ENCODE data around the gene LCE3E. TPM values are rescaled to one million over a fixed set of nuclear protein-coding genes. Genes with fewer than 3 reads are reported as not detected.

Gene LCE3E
- total and polyA plus RNA-seq, 2 of the 4 experiments (the other 2 are of a cell fraction), result not detected

DNA sequence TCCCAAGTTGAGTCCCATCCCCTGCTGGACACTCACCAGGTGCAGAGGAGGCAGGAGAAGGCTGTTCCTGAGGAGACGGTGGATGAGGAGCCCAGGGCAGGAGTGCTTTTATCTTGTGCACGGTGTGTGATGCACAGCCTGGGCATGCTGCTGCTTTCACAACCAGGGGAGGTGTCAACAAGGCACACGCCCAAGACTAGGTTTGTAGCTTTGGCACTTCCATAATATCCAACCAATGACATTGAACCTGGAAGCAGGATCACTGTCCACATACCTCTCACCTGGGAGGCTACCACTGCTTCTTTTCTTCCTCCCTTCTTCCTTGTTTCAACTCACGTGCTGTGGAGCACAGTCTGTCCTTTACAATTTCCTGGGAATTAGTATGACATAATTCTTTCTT, 13.9 kb upstream of the LCE3E start, which contains the start of gene LCE3D:
Gene LCE3D, minus strand, starts transcription at position 84 of the 400 bp plus-strand sequence. CDS start 580 bp downstream, outside the sequence.
- Histone ChIP-seq H3K56ac (ENCODE audit: extremely low read depth, insufficient read depth, low read length) (no peak within 1 kb of the TSS), H2AK5ac (ENCODE audit: low read depth, low read length) (no peak within 1 kb of the TSS), H3K4ac (ENCODE audit: low read depth, low read length) (no peak within 1 kb of the TSS), H3K18ac (ENCODE audit: low read depth, low read length) (no peak within 1 kb of the TSS), H3K9ac (ENCODE audit: low read depth, low read length) (no peak within 1 kb of the TSS), H3K79me1 (ENCODE audit: low read depth in 1 of 2, low read length in 2 of 2) (no peaks in the 10 kb centered on the region), H3K4me1 (ENCODE audit: control insufficient read depth, insufficient read depth, low read length) (no peaks in the 10 kb centered on the region), H2AK9ac (replicated peaks; ENCODE audit: low read depth, low read length, poor library complexity) (no peak within 1 kb of the TSS), H3K27ac (ENCODE audit: insufficient read depth, low read length) (no peak within 1 kb of the TSS), H3K27me3 (ENCODE audit: control insufficient read depth, insufficient read depth, low read length) (no peaks in the 10 kb centered on the region), H2AFZ (replicated peaks; ENCODE audit: low read length, poor library complexity) (no peak within 1 kb of the TSS), H4K5ac (ENCODE audit: low read depth, low read length) (no peak within 1 kb of the TSS), H3K14ac (replicated peaks; ENCODE audit: low read depth, low read length) (no peak within 1 kb of the TSS), H3K9me3 (ENCODE audit: control insufficient read depth, insufficient read depth, low read length) (no peaks in the 10 kb centered on the region), H3K36me3 (ENCODE audit: control insufficient read depth, insufficient read depth, low read length) (no peaks in the 10 kb centered on the region), H2BK20ac (ENCODE audit: low read depth, low read length) (no peak within 1 kb of the TSS), H4K8ac (ENCODE audit: low read depth in 2 of 2, low read length in 2 of 2) (no peak within 1 kb of the TSS), H2BK5ac (ENCODE audit: low read depth, low read length, poor library complexity, severe bottlenecking) (no peak within 1 kb of the TSS), H3K4me2 (ENCODE audit: low read depth, low read length) (no peak within 1 kb of the TSS), H2BK120ac (ENCODE audit: low read depth, low read length) (no peak within 1 kb of the TSS), H2BK15ac (ENCODE audit: low read depth, low read length) (no peak within 1 kb of the TSS), H4K91ac (ENCODE audit: insufficient read depth, low read depth, low read length) (no peak within 1 kb of the TSS), H3K23ac (ENCODE audit: low read depth, low read length) (no peak within 1 kb of the TSS), H3K4me3 (ENCODE audit: insufficient read depth, low read depth, low read length) (no peak within 1 kb of the TSS), H3K9me1 (ENCODE audit: insufficient read depth, low read length) (no peaks in the 10 kb centered on the region), H4K20me1 (ENCODE audit: insufficient read depth, low read length) (no peaks in the 10 kb centered on the region)
- dilution Hi-C loops (cut with HindIII; ENCODE audit: low sequenced_read_pairs, unreplicated experiment), result no loop called here
- 0% methylated on average over 1 of the region's 4 CpGs; no CpG with 5 or more reads in 1 of the 2 experiments for WGBS, 2 experiments (ENCODE audit: extremely low coverage in 2 of 2, insufficient read length in 1 of 2)
- ATAC-seq (ENCODE audit: low read depth), result no peak
- in situ Hi-C loops (cut with MboI; ENCODE audit: low sequenced_read_pairs), result no loop called here
- ChIA-PET POLR2A (ENCODE audit: unreplicated experiment) (no interaction called here), CTCF (interaction anchor here (1.0 kb wide), 1 partner anchor 38 kb away, joined by 3 read pairs; no protein-coding TSS in a partner anchor)
- TF ChIP-seq CHD1 (IDR thresholded peaks at IDR 0.05; ENCODE audit: low read depth, low read length) (no peak), RFX5 (IDR thresholded peaks at IDR 0.05; ENCODE audit: low read depth, low read length) (no peak), POLR2A (IDR thresholded peaks at IDR 0.05; ENCODE audit: low read depth, low read length) (no peak), MAFK (IDR thresholded peaks at IDR 0.05; ENCODE audit: low read depth, low read length) (no peak), RAD21 (IDR thresholded peaks at IDR 0.05; ENCODE audit: low read length) (no peak), CTCF (conservative IDR thresholded peaks at IDR 0.05; ENCODE audit: low read depth, low read length) (no peak), RCOR1 (IDR thresholded peaks at IDR 0.05; ENCODE audit: insufficient replicate concordance, low read length) (no peak)
- TF ChIP-seq, protein P1, sequence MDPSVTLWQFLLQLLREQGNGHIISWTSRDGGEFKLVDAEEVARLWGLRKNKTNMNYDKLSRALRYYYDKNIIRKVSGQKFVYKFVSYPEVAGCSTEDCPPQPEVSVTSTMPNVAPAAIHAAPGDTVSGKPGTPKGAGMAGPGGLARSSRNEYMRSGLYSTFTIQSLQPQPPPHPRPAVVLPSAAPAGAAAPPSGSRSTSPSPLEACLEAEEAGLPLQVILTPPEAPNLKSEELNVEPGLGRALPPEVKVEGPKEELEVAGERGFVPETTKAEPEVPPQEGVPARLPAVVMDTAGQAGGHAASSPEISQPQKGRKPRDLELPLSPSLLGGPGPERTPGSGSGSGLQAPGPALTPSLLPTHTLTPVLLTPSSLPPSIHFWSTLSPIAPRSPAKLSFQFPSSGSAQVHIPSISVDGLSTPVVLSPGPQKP (IDR thresholded peaks at IDR 0.05; ENCODE audit: borderline replicate concordance, low read depth, low read length), result no peak
- BruUV-seq (replicated peaks), result no TSS peak
- DNase-seq, result peak; percentile 0
- intact Hi-C loops (cut with micrococcal nuclease), result no loop called here

All from IMR-90 (cell line).